Sigmoid colon (tissue), 4 donors: ENCODE data around the gene ATP5MG.

Source experiments
- EP300 ChIP-seq, 4 donors: sonication (generic); formaldehyde crosslinking; IDR thresholded peaks; one replicate each; pipeline ENCODE4 v1.6.1; 2017; ENCODE audit warnings: antibody characterized with exemption in 4 of 4
- POLR2A ChIP-seq, 2 donors: fragments of 450-650 bp; IDR thresholded peaks; one replicate each; pipeline ENCODE4 v1.6.1; 2016; ENCODE audit warnings: antibody characterized with exemption in 2 of 2, mild to moderate bottlenecking in 2 of 2, moderate library complexity in 2 of 2
- TF ChIP-seq, protein P1 (sequence below), 4 experiments: fragments of 450-650 bp in 3 of 4; fragments of 200-600 bp in 1 of 4; IDR thresholded peaks; one replicate each; pipeline ENCODE4 v1.5.1; 2016 to 2019; ENCODE audit warnings: antibody characterized with exemption in 4 of 4, mild to moderate bottlenecking in 3 of 4, moderate library complexity in 2 of 4

DNA sequence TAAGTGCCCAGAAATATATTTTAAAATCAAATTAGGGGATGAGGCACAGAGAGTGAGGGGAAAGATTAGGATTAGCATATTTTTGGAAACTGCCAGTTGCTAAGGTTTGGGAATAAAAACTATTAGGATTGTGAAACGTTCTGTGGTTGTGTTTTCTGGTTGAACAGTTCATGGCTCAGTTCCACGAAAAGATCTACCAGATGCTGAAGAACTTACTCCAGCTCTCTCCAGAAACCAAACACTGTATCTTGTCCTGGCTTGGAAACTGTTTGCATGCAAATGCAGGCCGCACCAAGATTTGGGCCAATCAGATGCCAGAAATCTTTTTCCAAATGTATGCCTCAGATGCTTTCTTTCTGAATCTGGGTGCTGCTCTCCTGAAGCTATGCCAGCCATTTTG, 26.7 kb upstream of the ATP5MG start:
- TF ChIP-seq EP300 (IDR thresholded peaks at IDR 0.05) (no peak), POLR2A (IDR thresholded peaks at IDR 0.05) (no peak)
- TF ChIP-seq, protein P1, sequence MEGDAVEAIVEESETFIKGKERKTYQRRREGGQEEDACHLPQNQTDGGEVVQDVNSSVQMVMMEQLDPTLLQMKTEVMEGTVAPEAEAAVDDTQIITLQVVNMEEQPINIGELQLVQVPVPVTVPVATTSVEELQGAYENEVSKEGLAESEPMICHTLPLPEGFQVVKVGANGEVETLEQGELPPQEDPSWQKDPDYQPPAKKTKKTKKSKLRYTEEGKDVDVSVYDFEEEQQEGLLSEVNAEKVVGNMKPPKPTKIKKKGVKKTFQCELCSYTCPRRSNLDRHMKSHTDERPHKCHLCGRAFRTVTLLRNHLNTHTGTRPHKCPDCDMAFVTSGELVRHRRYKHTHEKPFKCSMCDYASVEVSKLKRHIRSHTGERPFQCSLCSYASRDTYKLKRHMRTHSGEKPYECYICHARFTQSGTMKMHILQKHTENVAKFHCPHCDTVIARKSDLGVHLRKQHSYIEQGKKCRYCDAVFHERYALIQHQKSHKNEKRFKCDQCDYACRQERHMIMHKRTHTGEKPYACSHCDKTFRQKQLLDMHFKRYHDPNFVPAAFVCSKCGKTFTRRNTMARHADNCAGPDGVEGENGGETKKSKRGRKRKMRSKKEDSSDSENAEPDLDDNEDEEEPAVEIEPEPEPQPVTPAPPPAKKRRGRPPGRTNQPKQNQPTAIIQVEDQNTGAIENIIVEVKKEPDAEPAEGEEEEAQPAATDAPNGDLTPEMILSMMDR (IDR thresholded peaks at IDR 0.05): no peak
